Erythroblast (primary cell): ENCODE measurements around the gene BMPER.

Experiments
- GATA1 ChIP-seq: IDR thresholded peaks from 2 replicates; pipeline ENCODE4 v1.6.1; 2011; ENCODE audit warnings: low read depth, mild to moderate bottlenecking, control low read depth, low read length, moderate library complexity
- POLR2A ChIP-seq: IDR thresholded peaks from 2 replicates; pipeline ENCODE4 v1.6.1; 2011; ENCODE audit warnings: mild to moderate bottlenecking, low read length

GRCh38 chr7:34162027-34162565, 256.8 kb downstream of the BMPER start:
- TF ChIP-seq GATA1 (no peak), POLR2A (no peak)
